KMS-11 (cell line): ENCODE data around the gene TSPOAP1.

Experiments used
- H2AFZ ChIP-seq: fragments of 200-600 bp; sonication (generic); 2 replicates; pipeline ENCODE4 v1.6.1; 2016; ENCODE audit warnings: antibody characterized with exemption, mixed run types, low read depth
- H3K27ac ChIP-seq: fragments of 200-600 bp; sonication (generic); 2 replicates; pipeline ENCODE4 v1.6.1; 2016; ENCODE audit warnings: mild to moderate bottlenecking, mixed run types
- H3K27me3 ChIP-seq: fragments of 200-600 bp; sonication (generic); 2 replicates; pipeline ENCODE4 v1.6.1; 2017; ENCODE audit warnings: mild to moderate bottlenecking, low read depth, mixed run types, moderate library complexity; ENCODE audit not compliant: insufficient read depth
- H3K36me3 ChIP-seq: fragments of 200-600 bp; sonication (generic); 2 replicates; pipeline ENCODE4 v1.6.1; 2017; ENCODE audit warnings: mild to moderate bottlenecking, mixed run types; ENCODE audit not compliant: insufficient read depth
- H3K4me1 ChIP-seq: fragments of 200-600 bp; sonication (generic); 2 replicates; pipeline ENCODE4 v1.6.1; 2016; ENCODE audit warnings: mild to moderate bottlenecking, low read depth, mixed run types; ENCODE audit not compliant: poor library complexity, severe bottlenecking
- H3K4me2 ChIP-seq: fragments of 200-600 bp; sonication (generic); 2 replicates; pipeline ENCODE4 v1.7.0; 2016; ENCODE audit warnings: mild to moderate bottlenecking, mixed run types
- H3K4me3 ChIP-seq: fragments of 200-600 bp; sonication (generic); IDR thresholded peaks from 2 replicates; pipeline ENCODE4 v1.6.1; 2017; ENCODE audit warnings: low read depth, low read length, mixed read lengths; ENCODE audit not compliant: insufficient read depth
- H3K79me2 ChIP-seq: fragments of 200-600 bp; sonication (generic); 2 replicates; pipeline ENCODE4 v1.6.1; 2016; ENCODE audit warnings: low read depth, mixed run types; ENCODE audit not compliant: insufficient read depth
- H3K9ac ChIP-seq: fragments of 200-600 bp; sonication (generic); 2 replicates; pipeline ENCODE4 v1.6.1; 2016; ENCODE audit warnings: mild to moderate bottlenecking, mixed run types
- H4K20me1 ChIP-seq: fragments of 200-600 bp; sonication (generic); 2 replicates; pipeline ENCODE4 v1.6.1; 2016; ENCODE audit warnings: mild to moderate bottlenecking, mixed run types; ENCODE audit not compliant: insufficient read depth
- CTCF ChIP-seq: fragments of 200-600 bp; sonication (generic); conservative IDR thresholded peaks from 2 replicates; pipeline ENCODE4 v1.6.1; 2017; ENCODE audit warnings: low read depth, mild to moderate bottlenecking, antibody characterized with exemption, low read length, moderate library complexity, mixed read lengths

Gene TSPOAP1

GRCh38 chr17:58263773-58264172 is 64.8 kb downstream of the TSPOAP1 start:
- no peak overlapping the region for H3K27ac ChIP-seq
- no peak overlapping the region for H2AFZ ChIP-seq
- no peaks in the 10 kb centered on the region for H3K79me2 ChIP-seq
- H3K4me2 ChIP-seq, result no peak overlapping the region
- H3K4me1 ChIP-seq, result peaks cover 6% of the 10 kb centered on the region
- no peak overlapping the region for H3K9ac ChIP-seq
- no peaks in the 10 kb centered on the region for H4K20me1 ChIP-seq
- no peaks in the 10 kb centered on the region for H3K27me3 ChIP-seq
- no peak for TF ChIP-seq CTCF
- H3K36me3 ChIP-seq, result no peaks in the 10 kb centered on the region
- H3K4me3 ChIP-seq, result no peak overlapping the region

GRCh38 chr17:58262149-58262548 is 66.4 kb downstream of the TSPOAP1 start:
- Histone ChIP-seq H3K27ac (no peak overlapping the region), H3K4me2 (no peak overlapping the region), H4K20me1 (no peaks in the 10 kb centered on the region), H3K4me1 (peaks cover 6% of the 10 kb centered on the region), H3K4me3 (no peak overlapping the region), H3K27me3 (no peaks in the 10 kb centered on the region), H3K79me2 (no peaks in the 10 kb centered on the region), H3K36me3 (no peaks in the 10 kb centered on the region), H2AFZ (no peak overlapping the region), H3K9ac (no peak overlapping the region)
- no peak for TF ChIP-seq CTCF

GRCh38 chr17:58254803-58255202 is 73.8 kb downstream of the TSPOAP1 start:
- H3K4me1 ChIP-seq, result peaks cover 2% of the 10 kb centered on the region
- no peaks in the 10 kb centered on the region for H3K79me2 ChIP-seq
- H3K9ac ChIP-seq, result no peak overlapping the region
- H3K36me3 ChIP-seq, result no peaks in the 10 kb centered on the region
- H3K27ac ChIP-seq, result no peak overlapping the region
- H4K20me1 ChIP-seq, result no peaks in the 10 kb centered on the region
- no peak for TF ChIP-seq CTCF
- H3K27me3 ChIP-seq, result no peaks in the 10 kb centered on the region
- H2AFZ ChIP-seq, result no peak overlapping the region
- H3K4me2 ChIP-seq, result no peak overlapping the region
- H3K4me3 ChIP-seq, result no peak overlapping the region

- TF ChIP-seq CTCF, result no peak
- Histone ChIP-seq H3K27me3 (no peaks in the 10 kb centered on the region), H3K4me2 (no peak overlapping the region), H3K36me3 (no peaks in the 10 kb centered on the region), H3K4me1 (peaks cover 8% of the 10 kb centered on the region), H3K79me2 (no peaks in the 10 kb centered on the region), H4K20me1 (no peaks in the 10 kb centered on the region), H3K4me3 (no peak overlapping the region), H2AFZ (no peak overlapping the region), H3K9ac (no peak overlapping the region), H3K27ac (no peak overlapping the region)
These were observed 75.5 kb downstream of the TSPOAP1 start for GRCh38 chr17:58253082-58253481.
